Measurements from ENCODE around the gene PTX3.
A peak's percentile ranks its signal among the peaks of the same experiment; 100 is the strongest.

The PTX3 gene

GRCh38 chr3:157436583-157437291 lies at the start of gene PTX3:
PTX3 (plus strand) TSS chr3:157436850; CDS start chr3:157436934, 84 bp downstream.
- H3K4me3 ChIP-seq (ENCODE audit: low read length): peak within 1 kb of the TSS; percentile 84
- DNase-seq (ENCODE audit: low read depth): peak; percentile 90
- no peak for TF ChIP-seq CTCF (conservative IDR thresholded peaks at IDR 0.05; ENCODE audit: low read length)

DNA sequence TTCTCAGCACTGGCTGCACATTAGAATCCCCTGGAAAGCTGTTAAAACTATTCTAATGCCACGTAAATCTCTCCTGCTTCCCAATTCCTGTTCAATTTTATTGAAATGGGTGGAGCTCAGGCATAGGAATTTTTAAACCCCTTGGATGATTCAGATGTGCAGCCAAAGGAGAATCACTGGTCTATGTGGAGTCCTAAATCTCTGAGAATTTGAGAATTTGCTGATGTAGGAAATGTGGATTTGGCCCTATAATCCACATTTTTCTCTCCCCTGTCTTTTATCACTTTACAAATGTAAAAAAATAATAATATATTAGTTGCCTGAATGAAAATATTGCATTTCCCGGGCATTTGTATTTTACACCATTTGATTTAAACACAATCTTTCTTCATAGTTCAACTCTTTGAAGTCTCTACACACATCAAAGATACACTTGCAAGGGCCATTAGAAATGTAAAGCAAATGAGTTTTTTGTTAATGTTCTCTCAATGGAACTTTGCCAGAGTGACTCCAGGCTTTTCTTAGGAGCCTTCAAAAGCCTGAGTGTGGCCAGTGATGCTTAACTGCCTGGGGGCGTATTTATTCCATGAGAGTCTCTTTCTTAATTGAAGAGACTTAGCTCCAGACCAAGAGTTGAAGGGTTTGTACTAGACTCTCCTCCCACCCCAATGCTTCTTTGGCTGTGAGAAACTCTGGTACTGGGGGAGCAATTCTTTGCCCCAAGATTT lies 48.8 kb upstream of the PTX3 start:
- no peak for DNase-seq (ENCODE audit: low read depth)

DNA sequence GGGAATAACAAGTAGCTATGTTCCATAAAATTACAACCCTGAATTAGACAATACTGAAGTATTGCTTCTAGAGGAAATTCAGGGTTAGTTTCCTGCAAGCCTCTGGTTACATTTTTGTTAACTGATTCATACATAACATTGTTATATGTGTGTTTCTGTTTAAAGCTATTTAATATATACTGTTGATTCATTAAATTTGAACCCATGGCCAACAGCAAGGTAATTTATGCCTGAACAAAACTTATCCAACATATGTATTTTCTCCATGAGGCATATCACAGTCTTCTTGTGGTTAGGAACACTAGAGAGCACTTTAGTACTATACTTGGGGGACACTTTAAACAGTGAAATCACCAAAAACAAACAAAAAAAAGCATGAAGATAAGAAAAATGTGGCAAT lies 47.7 kb upstream of the PTX3 start:
- DNase-seq (ENCODE audit: low read depth): peak; percentile 42
- no peak overlapping the region for H3K4me3 ChIP-seq (ENCODE audit: low read length)
- no peak for TF ChIP-seq CTCF (conservative IDR thresholded peaks at IDR 0.05; ENCODE audit: low read length)

More for the DNA sequence above, 48.8 kb upstream of the PTX3 start:
- H3K4me3 ChIP-seq (ENCODE audit: low read length): no peak overlapping the region
- no peak for TF ChIP-seq CTCF (conservative IDR thresholded peaks at IDR 0.05; ENCODE audit: low read length)

- H3K4me3 ChIP-seq (ENCODE audit: low read length): no peak overlapping the region
- TF ChIP-seq CTCF (conservative IDR thresholded peaks at IDR 0.05; ENCODE audit: low read length): no peak
- DNase-seq (ENCODE audit: low read depth): no peak
Observed at GRCh38 chr3:157390713-157391515, 45.7 kb upstream of the PTX3 start.

DNA sequence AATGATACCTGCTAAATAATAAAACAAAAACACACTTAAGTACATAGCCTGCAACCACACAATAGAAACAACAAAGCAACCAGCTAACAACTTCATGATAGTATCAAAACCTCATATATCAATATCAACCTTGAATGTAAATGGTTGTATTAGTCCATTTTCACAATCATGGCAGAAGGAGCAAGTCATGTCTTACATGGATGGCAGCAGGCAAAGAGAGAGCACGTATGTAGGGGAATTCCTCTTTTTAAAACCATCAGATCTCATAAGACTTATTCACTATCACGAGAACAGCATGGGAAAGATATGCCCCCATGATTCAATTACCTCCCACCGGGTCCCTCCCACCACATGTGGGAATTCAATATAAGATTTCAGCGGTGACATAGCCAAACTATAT lies 44.5 kb upstream of the PTX3 start:
- no peak overlapping the region for H3K4me3 ChIP-seq (ENCODE audit: low read length)
- TF ChIP-seq CTCF (conservative IDR thresholded peaks at IDR 0.05; ENCODE audit: low read length): no peak
- DNase-seq (ENCODE audit: low read depth): no peak

- TF ChIP-seq CTCF (conservative IDR thresholded peaks at IDR 0.05; ENCODE audit: low read length): no peak
- DNase-seq (ENCODE audit: low read depth): peak; percentile 27
- H3K4me3 ChIP-seq (ENCODE audit: low read length): no peak overlapping the region
Observed at GRCh38 chr3:157393113-157393512, 43.5 kb upstream of the PTX3 start.

Data from AG10803 (cell line).